Aorta (tissue), 5 donors: ENCODE data around the gene NUB1. TPM values are rescaled to one million over a fixed set of nuclear protein-coding genes. Genes with fewer than 3 reads are reported as not detected.

Experiments used
- ATAC-seq: fragments of 200-7000 bp; cut with Tn5 transposase; one replicate; pipeline ENCODE4 v1.9.1; 2022; ENCODE audit warnings: moderate library complexity; ENCODE audit not compliant: low FRiP score
- DNase-seq, 2 donors: peaks; one replicate each; pipeline ENCODE4 v3.0.0-alpha.2; 2020
- H3K27ac ChIP-seq, 2 donors: one replicate each; pipeline ENCODE4 v1.5.1; 2013; ENCODE audit warnings: low read length in 2 of 2, mild to moderate bottlenecking in 2 of 2, moderate library complexity in 2 of 2, control low read depth in 1 of 2, inconsistent platforms in 1 of 2, low read depth in 1 of 2
- H3K27me3 ChIP-seq, 2 donors: one replicate each; pipeline ENCODE4 v1.6.1; 2013; ENCODE audit warnings: control low read depth in 1 of 2, low read length in 1 of 2, mild to moderate bottlenecking in 1 of 2, moderate library complexity in 1 of 2; ENCODE audit not compliant: insufficient read depth in 2 of 2, control insufficient read depth in 1 of 2
- H3K36me3 ChIP-seq, 2 donors: one replicate each; pipeline ENCODE4 v1.6.1; 2013; ENCODE audit warnings: control low read depth in 1 of 2, low read length in 1 of 2, mild to moderate bottlenecking in 1 of 2; ENCODE audit not compliant: insufficient read depth in 2 of 2, control insufficient read depth in 1 of 2
- H3K4me1 ChIP-seq, 2 donors: one replicate each; pipeline ENCODE4 v1.6.1; 2013; ENCODE audit warnings: low read length in 2 of 2, control low read depth in 1 of 2, mild to moderate bottlenecking in 1 of 2, moderate library complexity in 1 of 2; ENCODE audit not compliant: insufficient read depth in 2 of 2, control insufficient read depth in 1 of 2
- H3K4me3 ChIP-seq, 2 donors: one replicate each; pipeline ENCODE4 v1.5.1; 2013; ENCODE audit warnings: low read length in 2 of 2, control low read depth in 1 of 2, mild to moderate bottlenecking in 1 of 2
- H3K9me3 ChIP-seq: one replicate; pipeline ENCODE4 v1.6.1; 2013; ENCODE audit warnings: mild to moderate bottlenecking, low read length; ENCODE audit not compliant: control insufficient read depth
- WGBS, 2 donors: extraction: QIAGEN DNeasy Blood & Tissue Kit; methylation state at CpG; one replicate each; pipeline ENCODE4 v1.1.7; 2013; 5-methylcytosine and 5-hydroxymethylcytosine counted together
- intact Hi-C, 2 donors: fragments of 100-400 bp; cut with DNase I; formaldehyde crosslinking; loops; one replicate each; pipeline versions ENCODE4 v1.14.2 to v1.15.0; 2022
- polyA plus RNA-seq, 2 donors: library from polyadenylated mRNA; stranded (reverse); fragments of 200-250 nt; gene quantifications; one replicate each; pipeline ENCODE4 v1.2.3, GENCODE V29; 2013
- total RNA-seq, 2 donors: library from RNA; stranded (reverse); fragmentation: NEBNext Ultra II Directional; extraction: Animal tissue kit (Norgen Biotek cat#: 25700); gene quantifications; one replicate each; pipeline ENCODE4 v1.2.1, GENCODE V29; 2021
- donor health status: healthy with polysubstance abuse.
- donor health status: Bipolar disorder and iron deficiency.
- donor health status: DM: no; HTN: no; CAD: no.
- donor health status: DM: no; HTN: no; CAD: no.
- donor health status: DM: yes; HTN: yes; CAD: no.

Gene NUB1
- total and polyA plus RNA-seq, 4 donors: 34.6 to 56.6 (median 41.8) TPM

GRCh38 chr7:151373599-151373998, 32.0 kb downstream of the NUB1 start:
- no peak overlapping the region for H3K27ac ChIP-seq
- intact Hi-C loops: no loop called here
- H3K4me1 ChIP-seq: no peaks in the 10 kb centered on the region
- H3K27me3 ChIP-seq: no peaks in the 10 kb centered on the region
- 79 to 80% methylated on average over 13 of the region's 13 CpGs for WGBS, 2 donors
- no peak for ATAC-seq
- no peak overlapping the region for H3K4me3 ChIP-seq
- peaks cover 0 to 7% of the 10 kb centered on the region in 2 donors for H3K36me3 ChIP-seq
- H3K9me3 ChIP-seq: no peaks in the 10 kb centered on the region
- DNase-seq: peak in 1 of 2 donors; percentile 14

GRCh38 chr7:151374139-151374538, 32.5 kb downstream of the NUB1 start:
- H3K4me1 ChIP-seq: no peaks in the 10 kb centered on the region
- no peaks in the 10 kb centered on the region for H3K27me3 ChIP-seq
- no peak for DNase-seq
- 62 to 65% methylated on average over 15 of the region's 15 CpGs for WGBS, 2 donors
- no peak overlapping the region for H3K4me3 ChIP-seq
- ATAC-seq: no peak
- intact Hi-C loops: no loop called here
- no peaks in the 10 kb centered on the region for H3K9me3 ChIP-seq
- no peak overlapping the region for H3K27ac ChIP-seq
- H3K36me3 ChIP-seq: peaks cover 0 to 7% of the 10 kb centered on the region in 2 donors

- intact Hi-C loops: no loop called here
- peaks cover 0 to 7% of the 10 kb centered on the region in 2 donors for H3K36me3 ChIP-seq
- ATAC-seq (no peak), DNase-seq (no peak)
- WGBS, 2 donors: 77 to 83% methylated on average over 15 of the region's 15 CpGs
- no peaks in the 10 kb centered on the region for H3K9me3 ChIP-seq
- no peaks in the 10 kb centered on the region for H3K4me1 ChIP-seq
- no peak overlapping the region for H3K27ac ChIP-seq
- H3K27me3 ChIP-seq: no peaks in the 10 kb centered on the region
- H3K4me3 ChIP-seq: no peak overlapping the region
Measured at GRCh38 chr7:151374726-151375125, 33.1 kb downstream of the NUB1 start.

- Histone ChIP-seq H3K27ac (no peak overlapping the region), H3K36me3 (peaks cover 0 to 7% of the 10 kb centered on the region in 2 donors), H3K9me3 (no peaks in the 10 kb centered on the region), H3K27me3 (no peaks in the 10 kb centered on the region), H3K4me1 (no peaks in the 10 kb centered on the region), H3K4me3 (no peak overlapping the region)
- 78 to 86% methylated on average over 10 of the region's 10 CpGs for WGBS, 2 donors
- DNase-seq (peak in 1 of 2 donors; percentile 15), ATAC-seq (no peak)
- intact Hi-C loops: no loop called here
Measured at GRCh38 chr7:151375530-151376217, 34.1 kb downstream of the NUB1 start.

GRCh38 chr7:151376218-151376902, 34.7 kb downstream of the NUB1 start:
- peaks cover 0 to 7% of the 10 kb centered on the region in 2 donors for H3K36me3 ChIP-seq
- intact Hi-C loops: no loop called here
- no peaks in the 10 kb centered on the region for H3K4me1 ChIP-seq
- no peaks in the 10 kb centered on the region for H3K9me3 ChIP-seq
- H3K27me3 ChIP-seq: no peaks in the 10 kb centered on the region
- H3K4me3 ChIP-seq: no peak overlapping the region
- DNase-seq (no peak), ATAC-seq (no peak)
- 93% methylated on average over 33 of the region's 33 CpGs for WGBS, 2 donors
- no peak overlapping the region for H3K27ac ChIP-seq

- ATAC-seq (no peak), DNase-seq (no peak)
- no peaks in the 10 kb centered on the region for H3K9me3 ChIP-seq
- H3K4me1 ChIP-seq: no peaks in the 10 kb centered on the region
- no peak overlapping the region for H3K4me3 ChIP-seq
- H3K36me3 ChIP-seq: peaks cover 0 to 7% of the 10 kb centered on the region in 2 donors
- no peaks in the 10 kb centered on the region for H3K27me3 ChIP-seq
- no peak overlapping the region for H3K27ac ChIP-seq
- intact Hi-C loops: no loop called here
- 91 to 94% methylated on average over 11 to 12 of the region's 12 CpGs for WGBS, 2 donors
Measured at GRCh38 chr7:151377406-151377805, 35.8 kb downstream of the NUB1 start.

- H3K4me3 ChIP-seq: no peak overlapping the region
- ATAC-seq (no peak), DNase-seq (peak in 1 of 2 donors; percentile 15)
- no peaks in the 10 kb centered on the region for H3K27me3 ChIP-seq
- H3K27ac ChIP-seq: no peak overlapping the region
- H3K4me1 ChIP-seq: no peaks in the 10 kb centered on the region
- 90 to 91% methylated on average over 9 of the region's 9 CpGs for WGBS, 2 donors
- intact Hi-C loops: no loop called here
- no peaks in the 10 kb centered on the region for H3K9me3 ChIP-seq
- H3K36me3 ChIP-seq: peaks cover 0 to 7% of the 10 kb centered on the region in 2 donors
Measured at GRCh38 chr7:151378011-151378410, 36.4 kb downstream of the NUB1 start.

GRCh38 chr7:151378496-151379192, 37.0 kb downstream of the NUB1 start:
- no peak overlapping the region for H3K27ac ChIP-seq
- WGBS, 2 donors: 80 to 81% methylated on average over 17 of the region's 17 CpGs
- DNase-seq: no peak
- H3K9me3 ChIP-seq: no peaks in the 10 kb centered on the region
- intact Hi-C loops: no loop called here
- H3K4me1 ChIP-seq: no peaks in the 10 kb centered on the region
- peaks cover 0 to 3% of the 10 kb centered on the region in 2 donors for H3K36me3 ChIP-seq
- no peak for ATAC-seq
- H3K4me3 ChIP-seq: no peak overlapping the region
- no peaks in the 10 kb centered on the region for H3K27me3 ChIP-seq
